HUES64 (cell line): ENCODE results near the gene IL1F10.

Experiments used
- H3K27ac ChIP-seq: 2 replicates; pipeline ENCODE4 v1.7.0; 2013; ENCODE audit warnings: low read depth, low read length, inconsistent platforms
- H3K27me3 ChIP-seq: 2 replicates; pipeline ENCODE4 v1.6.1; 2013; ENCODE audit warnings: mild to moderate bottlenecking, low read length; ENCODE audit not compliant: insufficient read depth
- H3K36me3 ChIP-seq: 2 replicates; pipeline ENCODE4 v1.6.1; 2013; ENCODE audit warnings: mild to moderate bottlenecking, low read length; ENCODE audit not compliant: insufficient read depth
- H3K4me1 ChIP-seq: 2 replicates; pipeline ENCODE4 v1.6.1; 2013; ENCODE audit warnings: mild to moderate bottlenecking, low read length, moderate library complexity; ENCODE audit not compliant: insufficient read depth
- H3K4me3 ChIP-seq: 2 replicates; pipeline ENCODE4 v1.5.1; 2013; ENCODE audit warnings: mild to moderate bottlenecking, low read length, moderate library complexity
- H3K9ac ChIP-seq: 2 replicates; pipeline ENCODE4 v1.6.1; 2013; ENCODE audit warnings: mild to moderate bottlenecking, low read depth, low read length
- H3K9me3 ChIP-seq: 2 replicates; pipeline ENCODE4 v1.6.1; 2013; ENCODE audit warnings: low read depth, low read length; ENCODE audit not compliant: insufficient read depth
- WGBS: fragments of 150-250, 120-280 bp; methylation state at CpG from one replicate; pipeline ENCODE4 v1.1.7; 2013; ENCODE audit warnings: missing lambda C conversion rate; 5-methylcytosine and 5-hydroxymethylcytosine counted together

IL1F10 gene

GRCh38 chr2:113039158-113039557, 28.6 kb upstream of the IL1F10 start:
- Histone ChIP-seq H3K9me3 (no peaks in the 10 kb centered on the region), H3K9ac (no peak overlapping the region), H3K27me3 (no peaks in the 10 kb centered on the region), H3K27ac (no peak overlapping the region), H3K4me3 (no peak overlapping the region), H3K4me1 (no peaks in the 10 kb centered on the region), H3K36me3 (no peaks in the 10 kb centered on the region)
- WGBS: 91% methylated on average over 1 of the region's 2 CpGs

DNA sequence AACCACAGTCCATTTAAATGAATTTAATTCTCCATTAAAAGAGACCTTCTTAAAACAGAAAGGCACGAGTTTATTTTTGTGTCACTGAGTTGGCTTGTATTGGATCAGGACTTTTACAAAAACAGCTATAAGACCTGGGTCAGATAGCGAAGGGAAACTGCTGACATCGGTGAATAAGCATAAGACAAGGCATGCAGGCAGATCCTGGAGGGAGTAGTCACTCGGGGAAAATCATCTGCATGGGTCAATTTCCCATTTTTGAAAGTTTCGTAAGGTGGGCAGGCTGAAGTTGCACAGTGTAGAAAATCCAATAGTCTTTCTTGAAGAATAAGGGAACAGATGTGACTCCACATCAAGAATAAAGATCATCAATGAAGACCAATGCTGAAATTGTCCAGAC, 28.1 kb upstream of the IL1F10 start:
- Histone ChIP-seq H3K36me3 (no peaks in the 10 kb centered on the region), H3K27me3 (no peaks in the 10 kb centered on the region), H3K9ac (no peak overlapping the region), H3K4me1 (no peaks in the 10 kb centered on the region), H3K4me3 (no peak overlapping the region), H3K27ac (no peak overlapping the region), H3K9me3 (no peaks in the 10 kb centered on the region)
- 62% methylated on average over 5 of the region's 5 CpGs for WGBS

GRCh38 chr2:113041871-113042270, 25.9 kb upstream of the IL1F10 start:
- Histone ChIP-seq H3K9ac (no peak overlapping the region), H3K27ac (no peak overlapping the region), H3K9me3 (peaks cover 3% of the 10 kb centered on the region; the same call in 1 of the 2 replicates), H3K27me3 (no peaks in the 10 kb centered on the region), H3K4me1 (no peaks in the 10 kb centered on the region), H3K36me3 (no peaks in the 10 kb centered on the region), H3K4me3 (no peak overlapping the region)
- WGBS: 65% methylated on average over 5 of the region's 5 CpGs

DNA sequence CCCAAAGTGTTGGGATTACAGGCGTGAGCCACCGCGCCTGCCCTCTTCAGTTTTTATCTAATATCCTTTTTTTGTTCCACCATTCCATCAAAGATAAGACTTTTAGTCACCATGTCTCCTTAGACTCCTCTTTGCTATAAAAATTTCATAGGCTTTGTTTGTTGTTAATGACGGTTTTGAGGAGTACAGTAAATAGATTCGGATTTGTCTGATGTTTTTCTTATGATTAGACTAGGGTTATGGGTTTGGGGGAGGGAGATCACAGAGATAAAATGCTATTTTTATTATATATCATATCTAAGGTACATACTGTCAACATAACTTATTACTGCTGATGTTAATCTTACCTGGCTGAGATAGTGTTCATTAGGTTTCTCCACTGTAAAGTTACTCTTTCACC, 21.3 kb upstream of the IL1F10 start:
- 92% methylated on average over 5 of the region's 5 CpGs for WGBS
- Histone ChIP-seq H3K9me3 (peaks cover 3% of the 10 kb centered on the region; the same call in 1 of the 2 replicates), H3K36me3 (no peaks in the 10 kb centered on the region), H3K4me1 (no peaks in the 10 kb centered on the region), H3K27me3 (no peaks in the 10 kb centered on the region), H3K27ac (no peak overlapping the region), H3K4me3 (no peak overlapping the region), H3K9ac (no peak overlapping the region)

DNA sequence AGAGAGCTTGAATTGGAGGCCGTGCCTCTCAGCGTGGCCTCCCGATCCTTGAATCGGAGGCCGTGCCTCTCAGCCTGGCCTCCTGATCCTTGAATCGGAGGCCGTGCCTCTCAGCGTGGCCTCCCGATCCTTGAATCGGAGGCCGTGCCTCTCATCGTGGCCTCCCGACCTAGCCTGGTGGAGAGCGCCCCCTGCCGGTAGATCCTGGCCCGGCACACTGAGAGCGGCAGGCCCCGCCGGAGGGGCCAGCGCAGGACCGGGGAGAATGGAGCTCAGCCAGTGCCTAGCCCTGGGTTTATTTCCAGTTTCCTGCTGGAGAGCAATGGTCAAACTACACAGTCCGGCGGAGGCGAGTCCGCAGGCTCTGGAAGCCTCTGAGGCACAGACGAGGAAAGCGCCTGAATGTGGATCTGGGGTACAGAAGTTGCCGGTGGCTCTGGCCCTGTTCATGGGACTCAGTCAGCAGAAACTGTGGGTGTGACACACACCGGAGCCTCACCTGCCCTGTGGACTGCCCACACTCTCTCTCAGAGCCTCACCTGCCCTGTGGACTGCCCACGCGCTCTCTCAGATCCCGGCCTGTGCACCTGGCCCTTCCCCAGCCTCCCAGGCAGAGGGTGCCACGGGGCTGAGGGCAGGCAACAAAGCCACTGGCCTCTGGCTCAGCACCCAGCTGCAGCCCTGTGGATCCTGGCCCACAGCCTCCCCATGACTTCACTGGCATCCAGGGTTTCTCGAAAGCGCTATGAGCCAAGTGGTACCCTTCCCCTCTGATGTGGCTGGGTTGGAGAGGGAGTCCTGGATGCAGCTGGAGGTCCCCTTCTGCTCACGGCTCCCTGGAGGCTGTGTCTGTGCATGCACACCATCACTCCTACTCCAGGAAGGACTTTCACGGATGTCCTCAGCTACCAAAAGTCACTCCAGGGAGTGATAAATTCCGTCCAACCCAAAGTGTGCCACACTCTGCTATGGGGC, 16.6 kb upstream of the IL1F10 start:
- no peaks in the 10 kb centered on the region for H3K27me3 ChIP-seq
- H3K27ac ChIP-seq: no peak overlapping the region
- no peaks in the 10 kb centered on the region for H3K4me1 ChIP-seq
- no peak overlapping the region for H3K4me3 ChIP-seq
- H3K9ac ChIP-seq: no peak overlapping the region
- peaks cover 9% of the 10 kb centered on the region for H3K9me3 ChIP-seq
- 92% methylated on average over 38 of the region's 38 CpGs for WGBS
- H3K36me3 ChIP-seq: no peaks in the 10 kb centered on the region

DNA sequence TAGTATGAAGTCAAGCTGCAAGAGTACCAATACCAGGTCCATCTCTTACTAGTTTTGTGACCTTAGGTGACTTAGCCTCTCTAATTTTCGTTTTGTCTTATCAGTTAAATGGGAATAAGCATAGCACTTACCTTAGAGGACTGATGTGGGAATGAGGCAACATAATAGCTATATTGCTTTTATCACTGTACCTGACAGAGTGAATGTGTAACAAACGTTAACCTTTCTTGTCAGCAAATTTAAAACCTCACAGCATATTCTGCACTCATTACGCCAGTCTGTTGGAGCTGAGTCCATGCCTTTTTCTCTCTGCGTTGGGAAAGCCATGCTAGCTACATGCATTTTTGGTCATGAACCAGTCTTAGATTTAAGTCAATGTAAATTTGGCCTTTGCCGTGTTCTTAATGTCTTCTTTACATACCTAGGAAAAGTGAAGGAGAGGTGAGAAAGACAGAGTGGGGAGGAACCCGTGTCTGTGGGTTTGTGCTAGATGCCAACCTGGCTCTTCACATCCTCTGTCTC, 15.3 kb upstream of the IL1F10 start, which contains the start of gene IL36B:
IL36B (minus strand) TSS at position 472 of the 522 bp plus-strand sequence.
- Histone ChIP-seq H3K4me3 (no peak within 1 kb of the TSS), H3K4me1 (no peaks in the 10 kb centered on the region), H3K36me3 (no peaks in the 10 kb centered on the region), H3K27me3 (no peaks in the 10 kb centered on the region), H3K27ac (no peak within 1 kb of the TSS), H3K9me3 (peaks cover 9% of the 10 kb centered on the region), H3K9ac (no peak within 1 kb of the TSS)
- 96% methylated on average over 4 of the region's 6 CpGs for WGBS

DNA sequence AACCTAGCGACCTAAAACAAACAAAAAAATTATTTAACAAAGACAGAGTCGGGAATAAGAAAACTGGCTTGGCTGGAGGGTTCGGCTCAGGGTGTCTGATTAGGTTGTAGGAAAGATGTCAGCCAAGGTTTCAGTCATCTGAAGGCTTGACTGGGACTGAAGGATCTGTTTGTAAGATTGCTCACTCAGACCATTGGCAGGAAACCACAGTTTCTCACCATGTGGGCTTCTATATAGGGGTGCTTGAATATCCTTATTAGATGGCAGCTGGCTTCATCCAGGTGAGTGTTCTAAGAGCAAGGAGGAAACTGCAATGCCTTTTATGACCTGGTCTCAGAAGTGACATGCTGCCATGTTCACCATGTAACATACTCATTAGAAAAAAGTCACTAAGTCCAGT, 14.1 kb upstream of the IL1F10 start:
- no peak overlapping the region for H3K4me3 ChIP-seq
- no peak overlapping the region for H3K9ac ChIP-seq
- H3K27me3 ChIP-seq: no peaks in the 10 kb centered on the region; the same call in 1 of the 2 replicates
- no peaks in the 10 kb centered on the region for H3K4me1 ChIP-seq
- H3K36me3 ChIP-seq: no peaks in the 10 kb centered on the region
- H3K9me3 ChIP-seq: peaks cover 9% of the 10 kb centered on the region
- WGBS: 82% methylated on average over 3 of the region's 3 CpGs
- H3K27ac ChIP-seq: no peak overlapping the region

- Histone ChIP-seq H3K36me3 (no peaks in the 10 kb centered on the region), H3K4me1 (no peaks in the 10 kb centered on the region), H3K27me3 (no peaks in the 10 kb centered on the region; the same call in 1 of the 2 replicates), H3K9me3 (peaks cover 9% of the 10 kb centered on the region), H3K9ac (no peak overlapping the region), H3K27ac (no peak overlapping the region), H3K4me3 (no peak overlapping the region)
These were observed 13.7 kb upstream of the IL1F10 start for GRCh38 chr2:113054066-113054465.

DNA sequence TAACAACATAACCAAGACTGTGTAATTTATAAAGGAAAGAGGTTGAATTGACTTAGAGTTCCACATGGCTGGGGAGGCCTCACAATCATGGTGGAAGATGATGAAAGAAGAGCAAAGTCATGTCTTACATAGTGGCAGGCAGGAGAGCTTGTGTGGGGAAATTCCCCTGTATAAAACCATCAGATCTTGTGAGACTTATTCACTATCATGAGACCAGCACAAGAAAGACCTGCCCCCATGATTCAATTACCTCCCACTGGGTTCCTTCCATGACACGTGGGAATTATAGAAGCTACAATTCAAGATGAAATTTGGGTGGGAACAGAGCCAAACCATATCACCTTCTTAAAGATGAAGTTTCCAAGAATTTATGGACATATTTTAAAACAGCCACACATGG, 11.2 kb upstream of the IL1F10 start:
- Histone ChIP-seq H3K9me3 (peaks cover 9% of the 10 kb centered on the region), H3K4me3 (no peak overlapping the region), H3K9ac (no peak overlapping the region), H3K36me3 (no peaks in the 10 kb centered on the region), H3K4me1 (no peaks in the 10 kb centered on the region), H3K27ac (no peak overlapping the region), H3K27me3 (peaks cover 3% of the 10 kb centered on the region)
- 64% methylated on average over 1 of the region's 1 CpG for WGBS

DNA sequence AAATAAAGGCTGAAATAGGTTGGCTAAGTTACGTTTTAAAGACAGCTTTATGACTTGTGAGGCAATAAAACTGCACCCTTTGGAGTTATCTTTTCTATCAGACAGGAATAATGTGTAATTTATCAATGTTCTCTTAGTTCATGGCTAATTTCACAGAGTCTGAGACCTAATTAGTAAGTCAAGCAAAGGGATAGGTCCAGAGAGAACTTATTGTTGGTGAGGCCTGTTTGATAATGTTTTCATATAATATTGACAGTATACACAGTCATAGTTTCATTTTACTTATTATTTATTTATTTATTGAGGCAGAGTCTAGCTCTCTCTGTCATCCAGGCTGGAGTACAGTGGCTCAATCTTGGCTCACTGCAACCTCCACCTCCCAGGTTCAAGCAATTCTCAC, 10.7 kb upstream of the IL1F10 start:
- Histone ChIP-seq H3K27me3 (peaks cover 3% of the 10 kb centered on the region), H3K9me3 (peaks cover 9% of the 10 kb centered on the region), H3K4me1 (no peaks in the 10 kb centered on the region), H3K4me3 (no peak overlapping the region), H3K27ac (no peak overlapping the region), H3K9ac (no peak overlapping the region), H3K36me3 (no peaks in the 10 kb centered on the region)
- 89% methylated on average over 1 of the region's 1 CpG for WGBS

GRCh38 chr2:113058411-113058994, 9.3 kb upstream of the IL1F10 start:
- Histone ChIP-seq H3K9me3 (peaks cover 7% of the 10 kb centered on the region), H3K9ac (no peak overlapping the region), H3K27ac (no peak overlapping the region), H3K4me1 (no peaks in the 10 kb centered on the region), H3K36me3 (no peaks in the 10 kb centered on the region), H3K27me3 (peaks cover 3% of the 10 kb centered on the region), H3K4me3 (no peak overlapping the region)
- 64% methylated on average over 2 of the region's 2 CpGs for WGBS
